Limb (tissue), 2 donors: ENCODE data around the gene NPDC1.
A peak's percentile ranks its signal among the peaks of the same experiment; 100 is the strongest.
"Not testable (repeated sequence)": the region's sequence is repeated elsewhere in the genome, so short reads cannot be mapped to it uniquely, and the experiment has no call there.

Experiments
- DNase-seq, 2 donors: peaks; one replicate each; pipeline ENCODE4 v3.0.0-alpha.2; 2016; ENCODE audit errors: extremely low spot score in 2 of 2

NPDC1 gene

DNA sequence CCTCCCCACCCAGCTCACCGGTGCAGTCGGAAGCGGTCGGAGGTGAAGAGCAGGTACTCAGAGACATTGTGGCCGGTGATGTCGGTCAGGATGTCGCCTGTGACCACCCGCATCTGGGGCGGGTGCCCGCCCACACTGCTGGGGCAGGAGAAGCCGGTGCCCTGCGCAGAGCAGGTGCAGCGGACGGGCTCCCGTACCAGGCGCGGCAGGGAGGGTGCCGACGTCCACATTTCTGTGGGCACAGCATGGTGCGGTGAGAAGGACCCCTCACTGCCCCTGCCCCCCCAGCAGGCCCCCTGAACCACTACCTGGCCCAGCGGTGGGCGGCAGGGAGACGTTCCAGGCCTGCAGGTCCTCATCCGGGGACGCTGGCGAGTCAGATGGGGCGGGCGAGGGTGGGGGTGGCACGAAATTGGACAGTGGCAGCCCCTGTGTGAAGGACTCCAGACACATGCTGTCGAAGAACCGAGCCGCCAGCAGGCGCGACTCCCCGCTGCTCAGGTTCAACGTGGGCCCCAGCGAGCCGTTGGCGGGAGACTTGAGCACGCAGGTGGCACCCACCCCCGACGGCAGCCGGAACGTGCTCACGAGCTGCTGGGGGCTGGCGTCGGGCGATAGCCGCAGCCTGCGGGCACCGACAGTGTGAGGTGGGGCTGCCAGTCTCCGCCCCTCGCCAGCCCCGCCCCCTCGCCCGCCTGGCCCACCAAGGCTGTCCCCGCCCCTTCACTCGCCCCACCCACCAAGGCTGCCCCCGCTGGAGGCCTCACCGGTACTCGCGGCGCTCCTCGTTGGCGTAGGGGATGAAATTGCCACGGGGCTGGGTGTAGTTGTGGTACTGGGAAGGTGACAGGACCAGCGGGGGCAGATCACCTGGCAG, 33.0 kb downstream of the NPDC1 start:
- no peak for DNase-seq

DNA sequence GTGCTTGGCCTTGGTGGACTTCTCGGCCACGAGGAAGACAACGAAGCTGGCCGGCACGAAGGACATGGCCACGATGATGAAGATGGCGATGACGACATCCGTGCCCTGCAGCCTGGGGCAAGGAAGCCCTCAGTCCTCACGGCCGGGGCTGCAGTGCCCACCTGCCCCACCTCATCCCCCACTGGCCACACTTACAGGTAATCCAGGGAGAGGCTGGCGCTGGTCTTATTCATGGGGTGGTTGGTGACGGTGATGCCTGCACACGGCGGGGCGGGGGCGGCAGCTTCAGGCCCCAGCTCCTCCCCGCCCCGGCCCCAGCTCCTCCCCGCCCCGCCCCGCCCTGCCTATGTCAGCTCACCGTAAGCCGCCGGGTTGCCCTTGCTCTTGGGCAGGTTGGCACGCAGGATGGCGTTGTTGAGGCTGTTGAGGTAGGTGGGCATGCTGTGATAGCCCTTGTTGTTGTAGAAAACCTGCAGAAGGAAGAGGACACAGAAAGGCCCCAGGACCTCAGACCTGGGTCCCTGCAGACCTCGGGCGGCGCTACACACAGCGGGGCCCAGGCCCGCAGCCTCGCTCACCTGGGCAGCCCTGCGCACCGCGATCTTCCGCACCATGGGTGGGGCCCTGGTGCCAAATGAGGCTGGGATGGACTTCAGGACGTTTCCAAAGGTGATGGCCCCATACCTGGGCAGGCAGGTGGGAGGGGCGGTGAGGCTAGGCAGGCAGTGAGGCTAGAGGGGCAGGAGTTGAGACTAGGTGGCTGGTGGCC, 33.9 kb downstream of the NPDC1 start:
- no peak for DNase-seq

DNA sequence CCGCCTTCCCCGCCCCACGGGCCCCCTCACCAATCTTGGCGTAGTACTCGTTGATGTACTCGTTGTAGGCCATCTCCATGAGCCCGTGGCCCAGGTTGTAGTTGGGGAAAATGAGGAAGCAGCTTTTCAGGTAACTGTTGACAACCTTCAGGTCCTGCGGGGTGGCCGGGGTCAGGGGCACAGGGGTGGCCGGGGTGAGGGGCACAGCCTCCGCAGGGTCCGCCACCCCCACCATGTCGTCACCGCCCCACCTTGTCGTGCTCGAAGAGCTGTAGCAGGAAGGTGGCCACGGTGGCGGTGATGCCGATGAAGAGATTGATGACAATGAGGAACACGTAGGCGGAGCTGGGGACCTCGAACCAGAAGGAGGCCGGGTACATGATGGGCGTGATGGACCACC, 34.8 kb downstream of the NPDC1 start:
- no peak for DNase-seq

DNA sequence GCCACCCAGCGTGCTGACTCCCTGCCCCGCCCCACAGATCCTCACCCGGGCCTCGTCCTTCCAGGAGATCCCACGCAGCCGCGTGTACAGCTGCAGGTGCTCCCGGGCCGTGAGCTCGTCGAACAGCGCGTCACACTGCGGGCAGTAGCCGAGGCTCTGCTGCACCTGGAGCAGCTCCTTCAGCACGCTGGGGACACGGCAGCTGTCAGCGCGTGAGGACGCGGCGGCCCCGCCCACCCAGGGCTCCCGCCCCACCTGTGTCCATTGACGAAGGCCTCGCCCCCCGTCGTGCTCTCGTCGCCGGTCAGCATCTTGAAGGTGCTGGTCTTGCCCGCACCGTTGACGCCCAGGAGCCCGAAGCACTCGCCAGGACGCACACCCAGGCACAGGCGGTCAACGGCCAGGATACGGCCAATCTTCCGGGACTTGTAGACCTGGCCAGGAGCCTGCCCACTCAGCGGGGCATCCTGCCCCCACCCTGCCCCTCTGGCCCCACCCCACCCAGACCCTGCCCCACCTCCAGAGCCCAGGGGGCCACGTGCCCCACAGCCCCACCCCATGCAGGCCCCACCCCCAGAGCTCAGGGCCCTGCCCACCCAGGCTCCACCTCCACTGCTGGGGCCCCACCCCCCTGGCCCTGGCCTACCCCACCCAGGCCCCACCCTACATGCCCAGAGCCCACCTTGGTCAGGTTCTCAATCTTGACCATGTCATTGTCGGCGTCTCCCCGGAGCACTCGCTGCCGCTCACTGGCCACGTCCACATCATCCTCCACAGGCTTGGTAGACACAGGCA, 35.8 kb downstream of the NPDC1 start:
- no peak for DNase-seq

DNA sequence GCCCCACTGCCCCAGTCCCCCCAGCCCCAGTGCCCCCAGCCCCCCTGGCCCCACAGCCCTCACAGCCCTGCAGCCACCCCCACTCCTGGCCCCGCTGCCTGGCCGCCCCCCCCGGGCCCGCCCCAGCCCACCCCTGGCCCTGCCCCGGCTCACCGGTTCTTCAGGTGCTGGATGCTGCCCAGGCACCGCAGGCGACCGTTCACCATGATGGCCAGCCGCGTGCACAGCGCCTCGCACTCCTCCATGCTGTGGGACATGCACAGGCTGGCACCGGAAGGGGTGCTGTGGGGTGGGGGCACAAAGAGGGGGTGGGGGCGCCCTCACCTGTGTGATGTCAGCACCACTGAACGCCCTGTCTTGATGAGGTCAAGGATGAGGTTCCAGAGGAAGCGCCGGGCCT, 36.8 kb downstream of the NPDC1 start:
- no peak for DNase-seq

DNA sequence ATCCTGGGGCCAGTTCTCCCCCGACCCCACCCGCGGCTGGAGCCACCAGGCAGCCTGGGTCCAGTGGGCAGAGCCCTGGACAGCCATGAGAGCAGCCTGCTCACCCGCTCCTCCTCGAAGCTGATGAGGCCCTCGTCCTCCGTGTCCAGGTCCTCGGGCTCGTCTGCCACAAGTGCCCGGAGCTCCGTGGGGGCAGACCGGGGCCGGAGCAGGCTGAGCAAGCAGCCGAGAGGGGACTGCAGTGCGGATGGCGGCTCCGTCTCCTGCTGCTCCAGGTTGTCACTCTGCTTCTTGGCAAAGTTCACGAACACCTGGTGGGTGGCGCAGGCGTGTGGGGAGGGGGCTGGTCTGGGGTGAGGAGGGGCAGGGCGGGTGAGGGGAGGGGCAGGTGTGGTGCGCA, 37.7 kb downstream of the NPDC1 start:
- DNase-seq: no peak

DNA sequence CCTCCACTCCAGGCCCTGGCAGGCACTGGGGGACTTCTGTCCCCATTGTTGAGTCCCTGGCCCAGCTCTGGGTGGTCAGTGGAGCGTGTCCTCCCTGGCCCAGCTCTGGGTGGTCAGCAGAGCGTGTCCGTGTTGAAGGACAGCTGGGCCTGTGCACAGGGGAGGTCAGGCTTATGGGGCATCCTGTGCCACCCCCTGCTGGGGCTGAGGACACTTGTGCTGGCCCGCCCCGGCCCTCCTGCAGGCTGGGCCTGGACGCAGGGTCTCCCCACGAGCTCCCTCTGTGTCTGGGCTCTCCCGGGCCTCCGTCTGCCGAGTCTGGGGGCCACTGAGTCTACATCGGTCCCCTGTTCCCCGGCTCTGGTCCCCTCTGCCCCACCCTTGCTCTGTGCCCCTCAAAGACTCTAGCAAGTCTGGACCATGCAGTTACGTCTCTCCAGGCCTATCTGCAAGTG, 38.1 kb downstream of the NPDC1 start:
- DNase-seq: no peak

DNA sequence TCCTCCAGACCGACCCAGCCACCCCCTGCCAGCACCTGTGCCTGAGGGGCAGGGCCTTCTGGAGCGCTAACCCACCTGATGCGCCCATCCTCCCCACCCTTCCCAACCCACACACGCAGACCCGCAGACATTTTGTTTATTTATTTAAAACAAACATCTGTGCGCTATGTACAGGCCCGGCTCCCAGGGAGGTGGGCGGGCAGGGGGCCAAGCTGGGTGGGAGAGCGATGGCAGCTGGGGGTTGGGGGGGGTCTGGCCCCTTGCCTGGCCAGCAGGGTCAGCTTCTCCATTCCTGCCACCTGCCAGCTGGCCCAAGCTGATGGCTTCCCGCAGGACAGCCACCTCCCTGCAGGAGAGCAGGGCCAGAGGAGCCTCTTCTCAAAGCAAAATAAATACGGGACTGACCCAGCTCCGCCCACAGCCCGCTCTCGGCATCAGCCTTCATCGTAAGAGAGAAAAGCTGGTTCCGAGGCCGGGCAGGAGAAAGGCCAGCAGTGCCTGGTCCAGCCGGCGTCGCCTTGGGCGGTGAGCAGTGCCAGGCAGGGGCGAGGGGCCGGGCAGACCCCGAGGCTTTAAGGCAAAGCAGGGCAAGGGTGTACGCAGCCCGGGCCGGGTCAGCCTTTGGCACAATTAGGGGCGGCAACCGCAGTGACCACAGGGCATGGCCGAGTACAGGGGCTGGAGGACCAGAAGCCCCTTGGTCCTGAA, 38.7 kb downstream of the NPDC1 start:
- no peak for DNase-seq

DNA sequence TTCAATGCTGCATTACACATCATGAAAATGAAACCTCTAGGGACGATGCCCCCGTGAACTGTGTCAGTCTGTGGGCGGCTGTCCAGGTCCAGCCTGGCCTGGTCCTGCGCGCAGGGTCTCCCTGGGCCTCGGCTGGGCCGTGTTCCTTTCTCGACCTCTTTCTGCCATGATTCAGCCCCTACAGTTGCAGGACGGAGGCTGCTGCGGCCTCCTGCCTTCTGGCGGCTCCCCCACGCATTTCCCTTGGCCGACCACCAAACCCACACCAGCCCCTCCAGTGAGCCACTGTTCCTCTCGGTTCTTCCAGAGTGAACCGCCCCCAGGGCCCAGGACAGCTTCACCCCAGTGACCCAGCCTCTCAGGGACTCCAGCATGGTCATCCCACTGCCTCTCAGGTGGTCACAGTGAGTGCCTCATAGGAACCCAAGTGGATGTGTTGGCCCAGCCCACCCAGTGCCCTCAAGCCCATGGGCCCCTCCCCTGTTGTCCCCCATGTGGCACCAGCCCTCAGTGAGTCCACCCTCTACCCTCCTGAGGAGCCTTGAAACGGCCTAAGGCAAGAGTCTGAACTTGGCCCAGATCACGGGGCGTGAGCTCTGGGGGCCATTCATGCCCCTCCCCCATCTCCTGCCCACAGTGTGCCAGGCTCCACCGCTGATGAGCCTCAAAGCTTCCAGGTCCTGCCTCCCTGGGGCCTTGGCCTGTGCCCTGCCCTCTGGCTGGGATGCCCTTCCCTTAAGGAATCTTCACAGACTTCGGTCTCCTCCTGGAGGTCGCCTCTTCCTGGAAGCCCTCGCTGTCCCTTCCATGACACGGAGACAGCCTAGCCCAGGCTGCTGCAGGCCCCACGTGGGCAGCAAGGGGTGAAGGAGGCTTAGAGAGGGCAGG, 39.6 kb downstream of the NPDC1 start:
- no peak for DNase-seq

DNA sequence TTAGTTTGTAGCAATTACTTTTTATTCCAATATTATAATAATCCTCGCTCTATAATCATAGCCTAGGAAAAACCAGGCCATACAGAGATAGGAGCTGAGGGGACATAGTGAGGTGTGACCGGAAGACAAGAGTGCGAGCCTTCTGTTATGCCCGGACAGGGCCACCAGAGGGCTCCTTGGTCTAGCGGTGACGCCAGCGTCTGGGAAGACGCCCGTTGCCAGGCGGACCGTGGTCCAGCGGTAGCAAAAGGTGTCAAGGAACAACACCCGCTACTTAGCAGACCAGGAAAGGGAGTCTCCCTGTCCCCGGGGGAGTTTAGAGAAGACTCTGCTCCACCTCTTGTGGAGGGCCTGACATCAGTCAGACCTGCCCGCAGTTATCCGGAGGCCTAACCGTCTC, 41.7 kb downstream of the NPDC1 start:
- DNase-seq: not testable (repeated sequence)

DNA sequence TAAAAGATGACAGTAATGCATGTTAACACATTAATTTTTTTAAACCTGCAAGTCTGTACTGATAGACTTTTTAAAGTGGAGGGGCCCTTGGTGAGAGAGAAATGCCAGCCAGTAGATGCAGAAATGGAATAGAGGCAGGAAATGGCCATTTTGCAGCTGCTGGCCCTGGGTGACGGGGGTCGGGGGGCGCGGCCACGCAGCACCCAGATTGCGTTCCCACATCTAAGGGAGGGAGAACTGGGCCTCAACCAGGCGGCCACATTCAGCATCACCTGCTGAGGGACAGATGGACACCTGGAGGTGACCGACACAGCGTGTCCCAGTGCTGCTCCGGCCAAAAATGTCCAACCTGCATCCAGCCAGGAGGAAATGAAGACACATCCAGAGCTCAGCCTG, 43.3 kb downstream of the NPDC1 start:
- no peak for DNase-seq

DNA sequence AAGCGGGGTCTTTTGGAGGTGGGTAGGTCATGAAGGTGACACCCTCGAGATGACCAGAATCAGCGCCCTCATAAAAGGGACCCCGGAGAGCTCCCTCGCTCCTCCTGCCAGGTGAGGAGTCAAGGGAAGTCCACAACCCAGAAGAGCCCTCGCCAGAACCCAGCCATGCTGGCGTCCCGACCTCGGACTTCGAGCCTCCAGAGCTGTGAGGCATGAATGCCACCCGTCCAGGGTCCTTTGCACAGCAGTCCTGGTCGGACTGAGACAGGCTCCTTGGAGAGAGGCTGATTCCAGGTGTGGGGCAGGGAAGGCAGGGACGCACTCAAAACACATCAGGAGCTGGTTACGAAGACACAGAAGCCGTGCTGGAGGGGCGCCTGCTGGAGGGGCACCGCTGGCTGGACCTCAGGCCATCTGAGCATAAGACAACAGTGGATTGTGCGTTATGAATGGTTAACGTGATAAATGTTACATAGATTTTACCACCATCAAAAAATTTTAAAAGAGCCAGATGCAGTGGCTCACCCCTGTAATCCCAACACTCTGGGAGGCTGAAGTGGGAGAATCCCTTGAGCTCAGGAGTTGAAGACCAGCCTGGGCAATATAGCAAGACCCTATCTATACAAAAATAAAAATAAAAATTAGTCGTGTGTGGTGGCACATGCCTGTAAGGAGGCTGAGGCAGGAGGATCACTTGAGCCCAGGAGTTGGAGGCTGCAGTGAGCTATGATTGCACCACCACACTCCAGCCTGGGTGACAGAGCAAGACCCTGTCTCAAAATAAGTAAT, 43.9 kb downstream of the NPDC1 start:
- no peak for DNase-seq

DNA sequence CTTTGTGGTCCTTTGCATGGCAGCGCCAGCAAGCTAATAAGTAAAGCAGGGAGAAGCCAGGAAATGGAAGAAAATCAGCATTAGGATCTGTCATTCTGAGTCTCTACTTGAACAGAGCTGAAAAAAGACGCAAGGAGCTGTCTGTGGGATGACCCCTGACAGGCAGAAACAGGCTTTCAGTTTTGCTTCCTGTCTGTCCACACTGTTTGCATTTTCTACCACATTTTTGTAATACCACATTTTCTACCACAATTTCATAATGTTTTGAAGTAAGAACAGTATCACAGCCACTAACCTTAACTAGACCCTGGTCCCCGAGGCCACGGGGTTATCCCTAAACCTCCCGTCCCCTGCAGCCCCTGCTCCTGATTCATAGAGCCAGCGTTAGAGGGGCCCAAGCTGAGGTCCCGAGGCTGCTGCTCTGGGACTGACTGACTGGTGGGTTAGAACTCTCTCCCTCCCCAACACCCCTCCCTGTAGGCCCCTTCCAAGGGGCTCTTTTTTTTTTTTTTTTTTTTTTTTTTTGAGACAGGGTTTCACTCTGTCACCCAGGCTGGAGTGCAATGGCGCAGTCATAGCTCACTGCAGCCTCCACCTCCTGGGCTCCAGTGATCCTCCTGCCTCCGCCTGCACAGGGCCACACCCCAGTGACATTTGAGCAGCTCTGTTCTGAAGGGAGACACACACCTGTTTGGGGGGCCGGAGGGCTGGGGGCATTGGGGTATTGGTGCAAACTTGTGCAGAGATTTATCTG, 45.6 kb downstream of the NPDC1 start:
- DNase-seq: no peak

DNA sequence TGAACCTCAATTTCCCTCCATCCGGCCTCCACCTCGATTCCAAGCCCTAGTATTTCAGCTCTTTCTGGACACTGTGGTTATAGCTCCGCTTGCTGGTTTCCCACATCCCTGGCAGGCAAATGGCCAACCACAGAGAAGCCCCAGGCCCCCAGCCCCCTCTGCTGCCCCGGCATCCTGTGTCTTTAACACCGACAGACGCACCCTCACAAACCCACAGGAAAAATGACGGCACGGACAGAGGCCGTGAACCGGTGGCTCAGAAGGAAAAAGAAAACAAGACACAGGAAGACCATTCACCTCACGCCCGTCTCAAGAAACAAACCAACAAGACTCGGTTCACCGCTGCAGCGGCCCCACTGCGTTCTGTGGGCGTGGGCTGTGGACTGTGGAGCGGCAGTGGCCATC, 48.1 kb downstream of the NPDC1 start:
- DNase-seq: no peak

DNA sequence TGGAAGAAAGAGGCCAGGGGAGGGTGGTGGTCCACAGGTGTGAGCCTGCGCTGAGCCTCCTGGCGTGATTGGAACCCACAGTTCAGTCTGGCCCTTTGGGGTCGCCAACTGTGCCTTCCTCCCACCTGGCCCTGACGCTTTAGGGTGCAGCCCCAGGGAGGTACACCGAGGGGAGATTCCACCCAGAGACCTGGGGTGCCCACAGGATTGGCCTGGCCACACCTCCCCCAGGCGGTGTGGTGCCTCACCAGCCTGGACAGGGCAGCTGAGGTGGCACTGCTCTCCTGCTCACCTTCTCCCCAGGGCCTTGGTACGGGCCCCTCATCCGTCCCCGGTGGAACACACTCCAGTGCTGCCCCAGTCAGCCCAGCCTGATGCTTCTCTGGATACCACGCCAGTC, 48.6 kb downstream of the NPDC1 start:
- DNase-seq: no peak

DNA sequence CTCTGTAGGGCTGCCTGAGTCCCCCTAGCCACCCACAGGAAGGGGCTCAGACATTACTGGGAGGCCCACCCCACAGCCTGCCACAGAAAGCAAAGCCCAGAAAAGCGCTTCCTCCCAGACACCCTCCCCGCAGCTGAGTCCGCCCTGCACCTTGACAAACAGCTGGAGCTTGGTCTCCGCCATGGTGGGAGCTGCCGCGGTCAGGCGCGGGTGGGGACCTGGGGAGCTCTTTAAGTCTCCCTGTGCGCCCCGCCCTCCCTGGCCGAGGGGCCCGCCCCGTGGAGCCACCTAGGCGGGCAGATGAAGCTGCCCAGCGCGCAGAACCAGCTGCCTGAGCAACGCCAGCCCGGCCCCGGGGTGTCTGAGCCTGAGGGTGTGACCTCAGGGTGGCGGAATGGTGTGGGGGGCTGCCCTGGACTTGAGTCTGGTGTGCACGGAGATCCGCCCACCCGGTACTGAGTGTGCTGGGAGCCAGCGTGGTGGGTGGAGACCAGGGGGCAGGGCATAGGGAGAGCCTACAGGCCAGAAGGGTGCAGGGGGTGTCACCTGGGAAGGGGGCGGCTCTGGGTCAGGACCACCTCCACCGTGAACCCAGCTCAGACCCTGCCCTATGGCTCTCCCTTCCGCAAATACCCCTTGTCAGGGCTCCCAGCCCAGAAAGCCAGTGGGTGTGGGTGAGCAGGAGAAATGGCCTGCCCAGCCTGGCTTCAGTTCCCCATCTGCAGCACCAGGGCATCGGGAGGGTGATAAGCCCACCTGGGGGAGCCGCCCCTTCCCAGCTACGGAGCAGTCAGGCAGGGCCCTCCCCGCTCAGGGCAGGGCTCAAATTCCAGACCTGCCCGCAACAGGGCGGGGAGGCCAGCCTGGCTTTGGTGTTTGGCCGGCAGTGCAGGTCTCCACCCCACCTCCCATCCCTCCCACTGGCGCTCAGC, 49.4 kb downstream of the NPDC1 start, which contains the start of gene CLIC3:
Gene CLIC3 (minus strand): TSS at position 208 of the 932 bp plus-strand sequence. CDS start 25 bp downstream, at position 183.
- DNase-seq: peak in 1 of 2 donors; percentile 53

DNA sequence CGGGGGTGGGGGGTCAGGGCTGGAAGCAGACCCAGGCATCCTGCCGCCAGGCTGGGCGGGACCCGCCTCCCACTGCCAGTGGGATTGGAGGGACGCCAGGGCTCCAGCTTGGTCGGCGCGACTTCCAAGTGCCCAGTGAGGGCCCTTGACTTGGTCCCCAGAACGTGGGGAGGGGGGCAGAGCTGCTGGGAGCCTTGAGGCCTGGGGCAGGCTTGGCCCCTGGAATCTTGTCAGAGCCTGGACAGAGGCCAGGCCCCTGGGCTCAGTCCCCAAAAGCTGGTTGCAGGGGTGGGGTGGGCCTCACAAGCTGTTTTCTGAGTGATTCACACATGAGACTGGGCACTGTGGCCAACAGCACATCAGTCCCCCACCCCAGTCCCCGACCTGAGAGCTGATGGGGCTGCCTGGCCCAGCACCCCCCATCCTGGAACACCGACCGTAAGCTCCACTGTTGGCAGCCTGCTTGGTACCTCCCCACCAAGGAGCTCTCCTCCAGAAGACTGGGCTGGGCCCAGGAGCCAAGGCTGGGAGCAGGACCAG, 50.1 kb downstream of the NPDC1 start:
- DNase-seq: no peak
